Measurements from ENCODE around the gene C9orf78.

DNA sequence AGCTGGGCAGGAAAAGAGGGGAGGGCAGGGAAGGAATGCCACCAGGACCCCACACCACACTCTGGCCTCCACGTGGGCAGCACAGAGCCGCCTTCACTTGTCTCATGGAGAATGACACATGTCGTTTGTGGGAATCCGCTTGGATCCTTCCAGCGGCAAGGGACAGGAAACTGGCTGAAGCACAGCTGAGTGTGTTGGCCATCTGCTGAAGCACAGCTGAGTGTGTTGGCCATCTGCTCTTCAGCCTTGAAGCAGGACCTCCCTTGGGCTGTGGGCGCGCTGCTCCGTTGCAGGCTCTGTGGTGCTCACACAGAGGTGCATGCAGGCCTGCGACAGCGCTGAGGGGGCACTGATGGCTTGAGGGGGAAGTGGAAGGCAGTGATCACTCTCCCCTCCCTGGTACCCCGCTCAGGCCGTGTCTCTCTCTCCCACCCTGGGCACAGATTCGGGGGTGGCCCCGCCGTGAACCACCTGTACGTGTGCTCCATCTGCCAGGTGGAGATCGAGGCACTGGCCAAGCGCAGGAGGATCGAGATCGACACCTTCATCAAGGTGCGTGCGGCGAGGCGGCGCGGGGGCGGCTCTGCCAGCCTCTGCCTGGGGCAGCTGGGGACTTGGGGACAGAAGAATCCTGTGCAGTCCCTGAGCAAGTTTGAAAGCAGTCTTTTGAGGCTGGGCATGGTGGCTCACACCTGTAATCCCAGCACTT lies 40.8 kb upstream of the C9orf78 start:
- TF ChIP-seq, protein P1, sequence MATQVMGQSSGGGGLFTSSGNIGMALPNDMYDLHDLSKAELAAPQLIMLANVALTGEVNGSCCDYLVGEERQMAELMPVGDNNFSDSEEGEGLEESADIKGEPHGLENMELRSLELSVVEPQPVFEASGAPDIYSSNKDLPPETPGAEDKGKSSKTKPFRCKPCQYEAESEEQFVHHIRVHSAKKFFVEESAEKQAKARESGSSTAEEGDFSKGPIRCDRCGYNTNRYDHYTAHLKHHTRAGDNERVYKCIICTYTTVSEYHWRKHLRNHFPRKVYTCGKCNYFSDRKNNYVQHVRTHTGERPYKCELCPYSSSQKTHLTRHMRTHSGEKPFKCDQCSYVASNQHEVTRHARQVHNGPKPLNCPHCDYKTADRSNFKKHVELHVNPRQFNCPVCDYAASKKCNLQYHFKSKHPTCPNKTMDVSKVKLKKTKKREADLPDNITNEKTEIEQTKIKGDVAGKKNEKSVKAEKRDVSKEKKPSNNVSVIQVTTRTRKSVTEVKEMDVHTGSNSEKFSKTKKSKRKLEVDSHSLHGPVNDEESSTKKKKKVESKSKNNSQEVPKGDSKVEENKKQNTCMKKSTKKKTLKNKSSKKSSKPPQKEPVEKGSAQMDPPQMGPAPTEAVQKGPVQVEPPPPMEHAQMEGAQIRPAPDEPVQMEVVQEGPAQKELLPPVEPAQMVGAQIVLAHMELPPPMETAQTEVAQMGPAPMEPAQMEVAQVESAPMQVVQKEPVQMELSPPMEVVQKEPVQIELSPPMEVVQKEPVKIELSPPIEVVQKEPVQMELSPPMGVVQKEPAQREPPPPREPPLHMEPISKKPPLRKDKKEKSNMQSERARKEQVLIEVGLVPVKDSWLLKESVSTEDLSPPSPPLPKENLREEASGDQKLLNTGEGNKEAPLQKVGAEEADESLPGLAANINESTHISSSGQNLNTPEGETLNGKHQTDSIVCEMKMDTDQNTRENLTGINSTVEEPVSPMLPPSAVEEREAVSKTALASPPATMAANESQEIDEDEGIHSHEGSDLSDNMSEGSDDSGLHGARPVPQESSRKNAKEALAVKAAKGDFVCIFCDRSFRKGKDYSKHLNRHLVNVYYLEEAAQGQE (IDR thresholded peaks at IDR 0.05; ENCODE audit: low read depth): no peak
- TF ChIP-seq CREB1 (IDR thresholded peaks at IDR 0.05; ENCODE audit: low read depth) (no peak), YY1 (IDR thresholded peaks at IDR 0.05; ENCODE audit: low read depth) (no peak), TAF1 (IDR thresholded peaks at IDR 0.05; ENCODE audit: low read depth) (no peak), CEBPB (IDR thresholded peaks at IDR 0.05) (no peak), EGR1 (IDR thresholded peaks at IDR 0.05) (no peak), USF1 (IDR thresholded peaks at IDR 0.05) (no peak), EP300 (IDR thresholded peaks at IDR 0.05; ENCODE audit: borderline replicate concordance) (no peak), TCF12 (IDR thresholded peaks at IDR 0.05; ENCODE audit: low read depth) (no peak)

Measured in Ishikawa (cell line).